DLD1 (cell line): ENCODE results near the gene LIPT2.

Experiments used
- in situ Hi-C: cut with HindIII; loops from 2 replicates; pipeline ENCODE4 v1.10.0; 2017; ENCODE audit warnings: low sequenced_read_pairs

LIPT2 gene

DNA sequence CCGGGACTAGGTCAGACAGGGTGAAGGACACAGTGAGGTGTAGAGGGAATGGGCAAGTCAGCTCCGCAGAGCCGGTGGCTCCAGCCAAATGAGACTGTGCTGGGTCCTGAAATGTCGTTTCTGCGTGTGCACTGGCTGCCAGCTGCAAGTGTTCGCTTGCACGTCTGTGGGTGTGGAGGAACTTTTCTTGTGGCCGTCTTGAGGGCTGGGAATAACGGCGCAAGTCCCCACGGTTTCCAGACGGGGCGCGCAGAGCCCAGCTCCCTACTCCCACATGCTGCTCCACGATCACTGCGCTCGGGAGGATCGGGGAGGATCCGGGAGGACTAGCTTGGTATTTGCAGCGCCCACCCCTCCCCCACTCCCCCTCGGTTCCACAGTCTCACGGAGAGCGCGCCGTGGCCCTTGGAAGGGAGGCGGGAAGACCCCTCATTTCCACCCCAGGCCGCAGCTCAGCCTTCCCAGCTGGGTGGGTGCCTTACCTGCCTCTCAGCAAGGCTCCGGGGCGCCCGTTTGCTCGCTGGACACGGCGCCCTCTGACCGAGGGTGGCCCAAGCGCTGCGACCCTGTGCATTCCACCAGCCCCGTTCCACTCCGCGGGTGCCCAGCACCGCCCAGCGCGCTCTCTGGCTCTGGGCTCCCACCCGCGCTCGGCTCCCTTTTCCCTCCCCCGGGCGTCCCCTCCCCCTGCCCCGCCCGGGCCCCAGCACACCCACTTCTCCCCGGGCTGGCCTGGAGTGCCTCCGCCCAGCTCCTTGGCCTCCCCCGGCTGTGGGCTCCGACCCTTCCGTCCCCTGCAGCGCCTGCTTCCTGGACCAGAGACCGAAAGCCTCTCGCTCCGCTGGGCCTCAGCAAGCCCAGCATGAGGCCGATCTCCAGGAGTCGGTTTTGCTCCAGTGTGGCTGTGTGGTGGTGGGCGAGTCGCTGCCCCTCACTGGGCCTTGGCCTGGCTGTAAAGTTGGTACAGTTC is 26.3 kb downstream of the LIPT2 start, which contains the start of gene KCNE3:
Gene KCNE3, minus strand, starts transcription at position 634 of the 970 bp plus-strand sequence. CDS start 9,986 bp downstream, outside the sequence.
- in situ Hi-C loops, result no loop called here

DNA sequence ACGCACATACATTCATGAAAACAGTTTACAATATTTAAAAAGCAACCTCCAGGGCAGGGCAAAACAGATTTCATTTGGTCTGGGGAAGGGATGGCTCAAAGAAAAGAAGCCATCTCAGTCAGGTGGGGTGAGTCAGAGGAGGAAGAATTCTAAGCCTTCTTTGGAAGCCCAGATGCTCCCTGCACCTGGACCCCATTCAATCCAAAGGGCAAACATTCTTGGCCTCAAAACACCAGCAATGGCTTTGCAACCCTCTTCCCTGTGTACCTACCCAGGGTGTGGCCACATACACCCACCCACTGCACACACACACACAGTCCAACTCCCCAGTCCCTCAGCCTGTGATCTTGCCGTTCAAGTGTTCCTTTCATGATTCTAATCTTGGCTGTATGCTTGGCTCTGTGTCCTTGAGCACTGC is 28.2 kb downstream of the LIPT2 start:
- in situ Hi-C loops, result no loop called here

DNA sequence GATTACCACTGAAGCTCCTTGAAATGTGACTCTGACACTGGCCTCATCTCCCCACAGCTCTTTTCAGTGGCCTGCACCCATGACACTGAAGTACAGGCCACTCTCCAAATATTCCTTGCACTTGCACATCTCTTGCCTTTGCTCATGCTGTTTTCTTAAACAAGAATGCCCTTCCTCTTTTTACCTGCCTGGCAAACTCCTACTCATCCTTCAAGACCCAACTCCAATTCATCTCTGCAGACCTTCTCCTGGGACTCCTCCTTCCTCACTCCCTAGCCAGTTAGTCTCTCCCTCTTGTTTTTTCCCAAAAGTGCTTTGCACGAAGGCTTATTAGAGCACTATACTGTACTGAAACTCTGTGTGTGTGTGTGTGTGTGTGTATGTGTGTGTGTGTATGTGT is 28.8 kb downstream of the LIPT2 start:
- in situ Hi-C loops, result no loop called here

DNA sequence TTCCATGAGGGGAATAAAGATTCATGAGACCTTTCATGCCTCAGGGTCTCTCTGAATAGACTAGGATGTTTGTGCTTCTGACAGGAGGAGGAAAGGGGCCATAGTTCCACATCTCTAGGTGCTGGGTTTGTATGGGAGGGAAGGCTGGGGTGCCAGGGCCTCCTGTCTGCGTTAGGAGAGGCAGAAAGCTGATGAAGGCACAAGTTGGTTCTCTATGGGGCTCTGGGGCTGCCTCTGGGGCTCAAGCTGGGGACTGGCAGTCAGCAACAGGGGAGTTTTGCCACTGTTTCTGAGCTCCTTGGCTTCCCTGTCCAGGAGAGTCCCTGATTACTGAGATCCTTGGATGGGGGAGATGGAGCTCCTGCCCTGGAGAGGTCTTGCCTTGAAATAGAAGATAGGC is 30.3 kb downstream of the LIPT2 start:
- in situ Hi-C loops, result no loop called here

DNA sequence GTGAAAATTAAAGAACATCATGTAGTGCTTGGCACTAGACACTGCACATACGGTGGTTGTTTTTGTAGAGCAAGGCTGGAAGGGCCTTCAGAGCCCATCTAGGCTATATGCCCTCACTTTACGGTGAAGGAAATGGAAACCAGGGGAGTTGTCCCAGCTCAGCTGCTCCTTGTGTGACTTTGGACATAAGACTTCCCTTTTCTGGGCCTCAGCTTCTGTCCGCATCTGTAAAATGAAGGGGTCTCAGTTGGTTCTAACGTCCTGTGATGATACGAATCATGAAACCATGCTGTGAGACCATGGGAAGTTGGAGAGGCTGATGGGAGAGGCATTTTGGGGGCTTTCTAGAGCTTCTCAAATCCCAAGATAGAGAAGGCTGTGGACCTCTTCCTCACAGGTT is 30.9 kb downstream of the LIPT2 start:
- in situ Hi-C loops, result no loop called here

DNA sequence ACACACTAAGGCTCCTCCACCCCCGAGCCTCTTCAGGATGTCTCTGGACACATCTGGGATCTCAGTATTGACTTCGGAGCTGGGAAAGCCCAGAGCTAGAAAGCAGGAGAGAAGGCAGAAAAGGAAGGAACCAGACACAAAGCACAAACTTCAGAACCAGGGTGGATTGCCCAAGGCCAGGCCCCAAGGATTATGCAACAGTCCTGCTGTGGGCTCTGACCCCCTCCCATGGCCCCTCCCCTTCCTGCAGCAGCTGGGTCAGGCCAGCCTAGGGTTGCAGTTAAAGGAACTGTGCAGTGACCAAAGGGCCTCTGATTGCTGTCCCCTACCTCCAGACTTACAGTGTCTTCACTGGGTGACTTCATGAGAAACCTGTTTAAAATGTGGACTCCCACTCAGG is 31.5 kb downstream of the LIPT2 start:
- in situ Hi-C loops, result no loop called here

DNA sequence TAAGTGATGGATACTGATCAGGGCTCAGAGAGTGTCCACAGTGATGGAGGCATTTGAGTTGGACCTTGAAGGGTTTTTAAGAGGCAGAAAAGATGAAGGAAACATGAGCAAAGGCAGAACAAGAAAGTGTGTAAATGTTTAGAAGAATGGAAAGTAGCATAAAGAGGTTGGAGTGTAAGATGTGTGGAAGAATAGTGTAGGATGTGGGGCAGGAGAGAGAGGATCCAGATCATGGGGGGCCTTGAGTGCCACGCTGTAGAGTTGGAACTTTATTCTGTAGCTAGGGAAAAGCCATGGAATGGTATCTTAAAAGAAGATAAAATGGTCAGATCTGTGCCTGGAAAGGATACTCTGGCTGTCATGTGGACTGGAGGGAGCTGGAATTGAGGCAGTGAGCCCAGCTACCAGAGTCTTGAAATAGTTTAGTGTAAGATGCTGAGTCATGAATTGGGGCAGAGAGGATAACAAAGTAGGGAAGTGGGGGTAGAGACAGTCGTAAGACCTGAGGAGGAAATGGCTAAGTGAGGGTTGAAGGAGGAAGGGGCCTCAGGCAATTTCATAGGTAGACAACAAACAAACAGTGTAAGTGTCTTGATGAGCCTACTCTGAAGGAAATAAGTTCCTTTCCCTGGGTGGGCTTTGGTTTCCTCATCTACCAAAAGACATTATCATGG is 32.9 kb downstream of the LIPT2 start:
- in situ Hi-C loops, result no loop called here

DNA sequence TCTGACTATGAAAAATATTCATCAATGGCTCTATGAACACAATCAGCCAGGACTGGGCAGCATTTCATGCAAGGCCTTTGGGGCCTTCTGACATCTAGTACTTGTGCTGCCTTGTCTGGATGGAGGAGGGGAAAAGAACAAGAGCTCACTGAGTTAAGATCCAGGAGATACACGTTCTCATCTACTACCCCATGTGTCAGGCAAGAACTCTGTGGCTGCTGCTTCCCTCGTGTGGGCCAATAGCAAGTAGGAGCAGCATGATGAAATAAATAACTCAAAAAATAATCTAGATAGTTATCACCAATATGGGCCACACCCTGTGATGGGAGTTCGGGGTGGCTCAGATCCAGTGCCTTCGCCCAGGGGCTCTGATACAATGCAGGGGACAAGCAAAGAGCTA is 33.5 kb downstream of the LIPT2 start:
- in situ Hi-C loops, result no loop called here

DNA sequence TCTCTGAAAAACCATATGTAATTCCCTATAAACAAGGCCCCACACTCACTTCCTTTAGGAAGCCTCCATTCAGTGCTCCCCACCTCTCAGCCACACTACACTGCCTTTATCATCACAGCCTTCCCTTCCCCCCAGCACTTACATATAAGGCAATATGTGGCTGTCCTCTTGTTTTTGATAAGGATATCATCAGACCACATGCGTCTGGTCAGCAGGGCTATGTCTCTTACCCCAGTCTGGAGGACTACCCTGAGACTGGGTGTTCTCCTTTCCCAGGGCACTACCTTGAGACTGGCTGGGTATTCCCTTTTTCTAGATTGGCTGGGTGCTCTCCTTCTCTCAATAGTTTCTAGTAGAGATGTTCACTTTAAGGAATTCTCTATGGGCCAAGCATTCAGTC is 33.9 kb downstream of the LIPT2 start:
- in situ Hi-C loops, result no loop called here

DNA sequence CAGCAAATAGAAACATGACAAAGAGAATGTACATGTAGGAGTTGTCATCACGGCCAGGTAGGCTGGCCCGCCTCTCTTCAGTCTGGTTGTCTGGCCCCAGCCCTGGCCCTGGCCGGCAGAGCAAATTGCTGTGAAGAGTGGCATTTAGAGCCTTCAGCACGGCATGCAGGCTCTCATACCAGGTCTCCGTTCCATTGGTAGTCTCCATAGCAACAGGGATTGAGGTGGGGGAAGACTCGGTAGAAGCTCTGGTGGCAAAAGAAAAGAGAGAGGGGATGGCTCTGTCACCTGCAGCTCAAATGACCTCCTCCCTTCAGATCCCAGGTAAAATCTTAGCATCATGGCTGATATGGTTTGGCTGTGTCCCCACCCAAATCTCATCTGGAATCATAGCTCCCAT is 36.2 kb downstream of the LIPT2 start:
- in situ Hi-C loops, result no loop called here

DNA sequence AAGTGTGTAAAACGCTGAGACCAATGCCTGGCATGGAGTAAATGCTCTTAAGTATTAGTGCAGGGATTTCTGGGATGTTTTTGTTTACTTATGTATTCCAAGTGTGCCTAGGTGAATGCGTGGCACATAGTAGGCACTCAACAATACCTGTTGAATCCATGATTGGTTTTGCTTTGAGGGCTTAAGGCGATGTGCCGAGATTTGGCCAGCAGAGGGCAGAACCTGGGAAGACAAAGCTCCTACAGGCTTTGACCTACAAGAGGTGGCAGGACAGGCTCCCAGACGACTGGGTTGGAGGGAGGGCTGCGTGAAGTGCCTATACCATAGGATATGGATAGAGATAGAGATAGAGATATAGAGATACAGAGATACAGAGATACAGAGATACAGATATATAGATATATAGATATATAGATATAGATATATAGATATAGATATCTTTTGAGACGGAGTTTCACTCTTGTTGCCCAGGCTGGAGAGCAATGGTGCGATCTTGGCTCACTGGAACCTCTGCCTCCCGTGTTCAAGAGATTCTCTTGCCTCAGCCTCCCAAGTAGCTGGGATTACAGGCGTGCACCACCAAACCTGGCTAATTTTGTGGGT is 40.0 kb downstream of the LIPT2 start:
- in situ Hi-C loops, result no loop called here

DNA sequence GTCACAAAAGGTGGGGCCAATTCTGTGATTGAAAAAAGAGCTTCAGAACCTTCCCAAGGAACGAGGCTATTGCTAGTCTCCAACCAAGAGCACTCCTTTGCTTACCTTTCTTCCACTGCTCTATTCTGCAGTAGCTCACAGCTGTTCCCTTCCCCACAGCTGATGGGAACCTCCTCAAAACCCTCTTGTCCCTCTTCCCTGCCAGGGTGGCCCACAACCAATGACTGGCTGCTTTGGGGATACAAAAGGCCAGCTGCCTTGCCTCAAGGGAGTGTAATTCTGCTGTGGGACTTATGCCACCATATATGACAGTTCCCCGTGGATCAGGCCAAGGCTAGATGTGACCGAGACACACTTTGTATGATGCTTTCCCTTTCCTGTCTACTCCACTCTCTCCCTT is 41.2 kb downstream of the LIPT2 start:
- in situ Hi-C loops, result no loop called here

DNA sequence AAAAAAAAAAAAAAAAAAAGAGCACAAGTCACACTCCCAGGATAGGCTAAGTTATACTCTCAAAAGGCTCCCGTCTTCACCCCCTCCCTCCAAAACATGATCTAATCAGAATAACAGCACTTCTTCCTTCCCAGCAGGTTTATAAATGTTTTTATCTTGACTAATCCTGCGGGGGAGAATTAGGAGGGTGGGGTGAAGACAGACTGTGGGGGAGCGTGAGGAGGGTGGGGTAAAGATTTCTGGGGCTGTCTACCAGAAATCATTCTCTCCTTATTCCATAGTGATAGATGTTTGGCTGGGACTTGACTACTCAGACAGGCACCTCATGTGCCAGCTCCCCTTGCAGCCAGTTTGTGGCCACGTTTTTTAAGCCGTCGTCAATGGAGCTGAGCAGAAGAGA is 43.2 kb downstream of the LIPT2 start:
- in situ Hi-C loops, result no loop called here

DNA sequence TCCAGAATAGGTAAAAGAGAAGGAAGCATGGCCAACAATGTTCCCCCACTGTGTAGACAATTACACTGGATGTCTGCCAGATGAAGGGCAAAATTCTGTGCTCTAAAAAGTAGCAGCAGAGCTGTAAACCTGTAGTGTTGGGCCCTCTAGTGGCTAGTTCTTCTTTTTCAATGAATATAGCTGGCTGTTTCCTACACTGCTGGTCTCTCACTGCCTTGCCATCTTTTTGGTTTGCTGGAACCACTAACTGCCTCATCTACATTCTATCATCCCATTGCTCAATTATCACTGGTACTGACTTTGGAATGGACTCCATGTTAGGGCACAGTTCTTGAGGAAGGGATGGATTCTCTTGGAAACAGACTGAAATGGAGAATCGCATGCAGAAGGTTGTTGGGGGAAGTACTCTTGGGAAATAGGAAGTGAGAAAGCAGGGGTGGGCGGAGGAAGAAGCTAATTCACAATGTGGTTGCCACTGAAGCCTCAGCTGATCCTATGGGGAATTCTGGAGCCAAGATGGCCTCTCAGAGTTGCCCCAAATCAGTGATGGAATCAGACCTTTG is 44.1 kb downstream of the LIPT2 start:
- in situ Hi-C loops, result no loop called here

DNA sequence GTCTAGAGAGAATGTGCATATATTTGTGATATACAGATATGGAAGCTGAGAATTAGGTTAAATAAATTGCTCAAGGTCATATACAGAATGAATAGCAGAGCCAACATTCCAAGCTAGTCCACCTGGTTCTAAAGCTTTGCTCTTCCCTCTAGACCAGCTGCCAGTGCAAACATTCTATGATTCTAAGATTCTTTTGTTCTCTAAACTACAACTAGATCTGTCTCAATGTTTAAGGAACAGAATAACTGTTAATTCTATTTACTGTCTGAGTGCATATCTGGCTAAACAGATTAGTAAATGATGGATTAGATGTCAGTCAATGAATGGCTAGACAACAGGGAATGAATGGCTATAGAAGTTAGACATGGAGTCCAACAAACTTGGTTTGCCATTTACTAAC is 45.8 kb downstream of the LIPT2 start:
- in situ Hi-C loops, result no loop called here

DNA sequence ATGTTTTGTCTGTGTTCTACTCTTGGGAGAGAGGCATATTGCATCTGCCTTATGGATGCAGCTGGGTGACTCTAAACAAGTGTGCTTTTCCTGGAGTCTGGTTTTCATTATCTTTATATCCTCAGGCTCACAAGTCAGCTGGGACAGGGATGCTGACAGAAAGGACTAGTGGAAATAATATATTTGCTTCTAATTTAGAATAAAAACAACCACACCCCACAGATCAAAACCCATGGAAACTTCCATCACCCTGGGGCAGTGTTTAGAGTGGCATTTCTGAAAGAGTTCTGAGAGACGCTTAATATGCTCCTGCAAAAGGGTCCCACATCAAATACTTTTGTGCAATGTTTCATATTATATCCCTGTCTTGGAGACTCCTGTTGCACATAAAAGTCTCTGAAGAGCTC is 47.0 kb downstream of the LIPT2 start:
- in situ Hi-C loops, result no loop called here

DNA sequence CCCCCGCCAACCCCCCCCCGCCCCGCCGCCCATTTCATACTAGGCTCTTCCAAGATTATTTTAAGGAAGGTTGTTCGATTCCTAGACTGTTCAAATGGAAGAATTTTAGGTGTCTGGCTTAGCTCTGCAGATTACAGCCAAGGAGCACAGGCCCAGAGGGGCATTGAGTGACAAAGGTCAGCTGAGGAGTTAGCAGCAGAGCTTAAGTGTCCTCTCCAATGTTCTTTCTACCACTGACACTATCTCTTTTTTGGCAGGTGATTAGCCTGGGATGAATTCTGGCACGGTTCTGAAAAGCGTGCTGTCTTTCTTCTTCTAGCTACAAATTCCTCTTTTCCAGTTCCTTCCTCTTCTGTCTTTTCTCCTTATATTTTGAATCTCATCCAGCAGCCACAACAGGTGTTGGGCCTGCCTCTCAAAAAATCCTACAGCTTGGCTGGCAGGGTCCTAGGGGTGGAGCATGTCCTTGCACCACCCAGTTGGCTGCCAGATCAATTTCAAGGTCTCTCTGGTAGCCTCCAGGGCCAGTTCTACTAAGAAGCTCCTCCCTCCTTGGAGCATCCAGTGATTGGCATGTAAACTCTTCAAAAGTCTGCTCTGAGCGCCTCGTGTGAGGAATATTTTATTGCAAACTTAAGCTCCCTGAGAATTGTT is 49.2 kb downstream of the LIPT2 start:
- in situ Hi-C loops, result no loop called here

DNA sequence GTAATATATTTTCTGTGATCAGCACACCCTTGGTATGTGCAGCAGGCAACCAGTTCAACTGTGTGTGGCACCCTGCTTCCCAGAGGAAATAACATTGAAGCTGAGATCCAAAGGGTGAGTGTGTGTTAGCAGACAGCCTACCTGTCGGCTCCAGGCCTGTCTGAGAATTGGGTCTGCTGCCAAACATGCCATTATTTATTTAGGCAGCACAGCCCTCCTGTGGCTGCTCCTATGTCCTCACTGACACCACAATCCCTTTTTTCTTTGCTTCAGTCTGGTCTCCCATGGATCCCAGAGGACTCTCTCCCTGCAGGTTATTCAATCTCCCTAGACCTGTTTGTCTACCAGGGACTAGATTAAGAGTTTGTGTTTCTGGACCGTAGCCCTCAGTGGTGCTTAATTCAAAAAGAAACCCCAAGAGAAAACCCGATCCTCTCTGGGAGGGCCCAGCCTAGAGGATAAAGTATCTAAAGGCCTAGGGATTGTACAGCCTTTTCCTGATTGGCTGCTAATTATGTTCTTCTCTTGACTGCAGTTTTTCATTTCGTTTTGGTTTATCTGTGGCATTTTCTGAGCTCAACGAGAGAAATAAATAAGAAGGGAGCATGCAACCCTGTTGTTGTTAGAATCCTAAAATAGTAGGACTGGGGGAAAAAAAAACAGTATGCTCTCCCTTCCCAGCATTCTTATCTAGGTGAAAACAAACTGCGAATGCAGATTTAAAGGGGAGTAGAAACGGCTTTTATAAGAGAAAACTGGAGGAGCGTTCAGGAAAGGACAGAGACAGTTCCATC is 50.3 kb downstream of the LIPT2 start:
- in situ Hi-C loops, result no loop called here

DNA sequence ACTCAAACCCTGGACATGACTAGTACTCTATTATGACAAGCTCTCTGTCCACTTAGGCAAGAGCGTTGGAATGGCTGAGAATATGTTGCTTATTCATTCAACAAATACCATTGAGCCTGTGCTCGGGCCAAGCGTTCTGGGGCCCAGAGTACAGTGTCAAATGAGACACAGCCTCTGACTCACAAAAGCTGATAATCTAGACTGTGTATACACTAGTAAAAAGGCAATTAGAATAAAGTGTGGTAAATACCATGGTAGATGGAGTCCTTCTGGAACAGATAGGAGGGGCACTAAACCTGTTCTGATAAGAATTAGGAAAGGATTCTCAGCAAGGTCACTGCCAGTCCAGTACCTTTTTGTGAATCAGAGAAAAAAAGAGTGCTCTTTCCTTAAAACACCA is 50.9 kb downstream of the LIPT2 start:
- in situ Hi-C loops, result no loop called here
